ENCODE measurements around the gene CEP85L. TPM values are rescaled to one million over a fixed set of nuclear protein-coding genes. Genes with fewer than 3 reads are reported as not detected.

The CEP85L gene
- polyA plus RNA-seq, 1 experiment = 7.4 TPM

DNA sequence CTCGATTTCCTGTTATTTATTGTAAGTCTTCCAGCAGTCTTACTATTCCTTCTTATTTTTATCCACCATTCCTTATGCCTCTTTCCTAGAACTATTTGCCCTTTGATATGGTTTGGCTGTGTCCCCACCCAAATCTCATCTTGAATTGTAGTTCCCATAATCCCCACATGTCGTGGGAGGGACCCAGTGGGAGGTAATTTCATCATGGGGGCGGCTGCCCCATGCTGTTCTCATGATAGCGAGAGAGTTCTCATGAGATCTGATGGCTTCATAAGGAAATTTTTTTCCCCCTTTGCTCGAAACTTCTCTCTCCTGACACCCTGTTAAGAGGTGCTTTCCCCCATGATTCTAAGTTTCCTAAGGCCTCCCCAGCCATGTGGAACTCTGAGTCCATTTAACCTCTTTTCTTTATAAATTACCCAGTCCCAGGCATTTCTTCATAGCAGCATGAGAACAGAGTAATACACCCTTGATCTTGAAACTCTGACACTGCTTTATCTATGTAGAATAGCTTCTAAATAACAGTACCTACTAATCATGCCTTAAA lies 54.5 kb downstream of the CEP85L start:
- no peak overlapping the region for H3K27ac ChIP-seq (ENCODE audit: low read depth, low read length)
- ChIA-PET POLR2A (no interaction called here), CTCF (interaction anchor here (0.6 to 1.9 kb wide), 3 partner anchors 13 to 22 kb away, joined by 3 to 5 read pairs (median 3); no protein-coding TSS in a partner anchor)
- H3K9me3 ChIP-seq (ENCODE audit: control insufficient read depth, insufficient read depth, low read length) = no peaks in the 10 kb centered on the region
- no peak overlapping the region for H3K4me3 ChIP-seq (ENCODE audit: low read depth, low read length)
- TF ChIP-seq, protein P1, sequence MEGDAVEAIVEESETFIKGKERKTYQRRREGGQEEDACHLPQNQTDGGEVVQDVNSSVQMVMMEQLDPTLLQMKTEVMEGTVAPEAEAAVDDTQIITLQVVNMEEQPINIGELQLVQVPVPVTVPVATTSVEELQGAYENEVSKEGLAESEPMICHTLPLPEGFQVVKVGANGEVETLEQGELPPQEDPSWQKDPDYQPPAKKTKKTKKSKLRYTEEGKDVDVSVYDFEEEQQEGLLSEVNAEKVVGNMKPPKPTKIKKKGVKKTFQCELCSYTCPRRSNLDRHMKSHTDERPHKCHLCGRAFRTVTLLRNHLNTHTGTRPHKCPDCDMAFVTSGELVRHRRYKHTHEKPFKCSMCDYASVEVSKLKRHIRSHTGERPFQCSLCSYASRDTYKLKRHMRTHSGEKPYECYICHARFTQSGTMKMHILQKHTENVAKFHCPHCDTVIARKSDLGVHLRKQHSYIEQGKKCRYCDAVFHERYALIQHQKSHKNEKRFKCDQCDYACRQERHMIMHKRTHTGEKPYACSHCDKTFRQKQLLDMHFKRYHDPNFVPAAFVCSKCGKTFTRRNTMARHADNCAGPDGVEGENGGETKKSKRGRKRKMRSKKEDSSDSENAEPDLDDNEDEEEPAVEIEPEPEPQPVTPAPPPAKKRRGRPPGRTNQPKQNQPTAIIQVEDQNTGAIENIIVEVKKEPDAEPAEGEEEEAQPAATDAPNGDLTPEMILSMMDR (IDR thresholded peaks at IDR 0.05; ENCODE audit: low read depth, low read length) = no peak
- H3K27me3 ChIP-seq (ENCODE audit: control insufficient read depth, insufficient read depth, low read length) = no peaks in the 10 kb centered on the region
- no peak for DNase-seq (ENCODE audit: low read depth, low spot score)

GRCh38 chr6:118594877-118595276 lies 56.5 kb downstream of the CEP85L start:
- Histone ChIP-seq H3K4me3 (ENCODE audit: low read depth, low read length) (no peak overlapping the region), H3K27me3 (ENCODE audit: control insufficient read depth, insufficient read depth, low read length) (no peaks in the 10 kb centered on the region), H3K9me3 (ENCODE audit: control insufficient read depth, insufficient read depth, low read length) (no peaks in the 10 kb centered on the region), H3K27ac (ENCODE audit: low read depth, low read length) (no peak overlapping the region)
- ChIA-PET CTCF (interaction anchor here (0.8 kb wide), 1 partner anchor 15 kb away, joined by 4 read pairs; no protein-coding TSS in a partner anchor), POLR2A (no interaction called here)
- TF ChIP-seq, protein P1 (IDR thresholded peaks at IDR 0.05; ENCODE audit: low read depth, low read length) = no peak
- no peak for DNase-seq (ENCODE audit: low read depth, low spot score)

DNA sequence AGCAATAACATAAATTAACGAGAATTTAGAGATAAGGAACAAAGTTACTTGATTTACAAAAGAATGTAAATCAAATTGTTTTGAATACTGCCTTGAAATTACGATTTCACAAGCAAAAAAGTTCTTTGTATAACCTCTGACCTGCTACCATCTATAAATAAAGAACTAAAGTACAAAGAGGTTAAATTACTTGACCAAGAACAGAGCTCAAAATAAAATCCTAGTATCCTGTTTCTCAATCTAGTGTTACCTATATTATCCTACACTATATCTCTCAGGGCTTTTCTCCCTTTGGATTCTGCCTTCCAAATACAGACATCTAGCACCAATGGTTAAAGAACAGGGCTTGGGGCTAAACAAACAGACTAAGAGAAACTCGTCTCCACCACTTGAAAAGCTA lies 59.5 kb downstream of the CEP85L start:
- Histone ChIP-seq H3K4me3 (ENCODE audit: low read depth, low read length) (no peak overlapping the region), H3K27ac (ENCODE audit: low read depth, low read length) (no peak overlapping the region), H3K27me3 (ENCODE audit: control insufficient read depth, insufficient read depth, low read length) (no peaks in the 10 kb centered on the region), H3K9me3 (ENCODE audit: control insufficient read depth, insufficient read depth, low read length) (no peaks in the 10 kb centered on the region)
- DNase-seq (ENCODE audit: low read depth, low spot score) = no peak
- ChIA-PET CTCF (interaction anchor here (0.8 kb wide), 1 partner anchor 12 kb away, joined by 3 read pairs; no protein-coding TSS in a partner anchor), POLR2A (interaction anchor here (0.6 kb wide), 2 partner anchors 303 to 325 kb away, joined by 3 to 4 read pairs; no protein-coding TSS in a partner anchor)
- TF ChIP-seq, protein P1 (IDR thresholded peaks at IDR 0.05; ENCODE audit: low read depth, low read length) = no peak

DNA sequence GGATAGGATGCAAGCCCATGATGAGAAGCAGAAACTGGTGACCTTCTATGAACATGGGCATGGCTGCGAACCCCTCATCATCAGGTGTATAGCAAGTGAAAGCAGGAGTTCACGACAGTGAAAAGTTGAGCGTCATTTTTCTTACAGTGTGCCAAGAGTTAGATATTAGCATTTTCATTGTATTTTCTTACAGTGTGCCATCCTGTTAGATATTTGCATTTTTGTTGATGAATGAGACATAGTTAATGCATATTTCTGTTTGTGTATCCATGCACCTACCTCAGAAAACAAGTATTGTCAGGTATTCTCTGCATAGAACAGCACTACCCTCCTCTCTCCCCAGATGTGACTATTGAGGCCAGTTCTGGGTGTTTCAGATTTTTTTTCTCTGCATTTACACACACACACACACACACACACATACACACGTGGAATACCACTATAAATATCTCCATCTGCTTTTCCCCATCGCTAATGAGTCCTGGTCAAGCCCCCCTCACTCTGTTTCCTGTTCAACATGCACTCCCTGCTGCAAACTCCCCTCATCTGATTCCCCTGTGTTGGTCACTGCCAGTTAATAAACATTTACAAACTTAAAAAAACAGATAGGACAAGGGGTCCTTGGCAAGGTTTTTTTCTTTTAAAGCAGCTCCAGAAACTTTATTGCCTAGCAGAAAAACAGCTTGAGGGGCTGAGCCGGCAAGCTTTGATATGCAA lies 61.6 kb downstream of the CEP85L start:
- H3K4me3 ChIP-seq (ENCODE audit: low read depth, low read length) = no peak overlapping the region
- CTCF ChIA-PET = no interaction called here
- H3K27me3 ChIP-seq (ENCODE audit: control insufficient read depth, insufficient read depth, low read length) = no peaks in the 10 kb centered on the region
- DNase-seq (ENCODE audit: low read depth, low spot score) = no peak
- POLR2A ChIA-PET = no interaction called here
- no peak overlapping the region for H3K27ac ChIP-seq (ENCODE audit: low read depth, low read length)
- no peaks in the 10 kb centered on the region for H3K9me3 ChIP-seq (ENCODE audit: control insufficient read depth, insufficient read depth, low read length)
- TF ChIP-seq, protein P1 (IDR thresholded peaks at IDR 0.05; ENCODE audit: low read depth, low read length) = no peak

GRCh38 chr6:118589186-118589585 lies 62.2 kb downstream of the CEP85L start:
- TF ChIP-seq, protein P1 (IDR thresholded peaks at IDR 0.05; ENCODE audit: low read depth, low read length) = no peak
- POLR2A ChIA-PET = no interaction called here
- no peak overlapping the region for H3K27ac ChIP-seq (ENCODE audit: low read depth, low read length)
- no peaks in the 10 kb centered on the region for H3K9me3 ChIP-seq (ENCODE audit: control insufficient read depth, insufficient read depth, low read length)
- no peaks in the 10 kb centered on the region for H3K27me3 ChIP-seq (ENCODE audit: control insufficient read depth, insufficient read depth, low read length)
- DNase-seq (ENCODE audit: low read depth, low spot score) = no peak
- CTCF ChIA-PET = interaction anchor here (0.5 kb wide), 1 partner anchor 123 kb away, joined by 4 read pairs; no protein-coding TSS in a partner anchor
- no peak overlapping the region for H3K4me3 ChIP-seq (ENCODE audit: low read depth, low read length)
